HUES64 (cell line): Measurements from ENCODE around the gene RYR1.
"Not testable (repeated sequence)": the region's sequence is repeated elsewhere in the genome, so short reads cannot be mapped to it uniquely, and the experiment has no call there.

ENCODE experiments used
- H3K27ac ChIP-seq: 2 replicates; pipeline ENCODE4 v1.7.0; 2013; ENCODE audit warnings: low read depth, low read length, inconsistent platforms
- H3K27me3 ChIP-seq: 2 replicates; pipeline ENCODE4 v1.6.1; 2013; ENCODE audit warnings: mild to moderate bottlenecking, low read length; ENCODE audit not compliant: insufficient read depth
- H3K36me3 ChIP-seq: 2 replicates; pipeline ENCODE4 v1.6.1; 2013; ENCODE audit warnings: mild to moderate bottlenecking, low read length; ENCODE audit not compliant: insufficient read depth
- H3K4me1 ChIP-seq: 2 replicates; pipeline ENCODE4 v1.6.1; 2013; ENCODE audit warnings: mild to moderate bottlenecking, low read length, moderate library complexity; ENCODE audit not compliant: insufficient read depth
- H3K4me3 ChIP-seq: 2 replicates; pipeline ENCODE4 v1.5.1; 2013; ENCODE audit warnings: mild to moderate bottlenecking, low read length, moderate library complexity
- H3K9ac ChIP-seq: 2 replicates; pipeline ENCODE4 v1.6.1; 2013; ENCODE audit warnings: mild to moderate bottlenecking, low read depth, low read length
- H3K9me3 ChIP-seq: 2 replicates; pipeline ENCODE4 v1.6.1; 2013; ENCODE audit warnings: low read depth, low read length; ENCODE audit not compliant: insufficient read depth
- WGBS: fragments of 150-250, 120-280 bp; methylation state at CpG from one replicate; pipeline ENCODE4 v1.1.7; 2013; ENCODE audit warnings: missing lambda C conversion rate; 5-methylcytosine and 5-hydroxymethylcytosine counted together

RYR1 gene

GRCh38 chr19:38517980-38518379 lies 84.5 kb downstream of the RYR1 start:
- not testable (repeated sequence) for H3K4me3 ChIP-seq, H3K27ac ChIP-seq, H3K27me3 ChIP-seq, H3K4me1 ChIP-seq, H3K36me3 ChIP-seq, H3K9ac ChIP-seq, H3K9me3 ChIP-seq
- 93% methylated on average over 1 of the region's 1 CpG for WGBS

GRCh38 chr19:38519168-38519567 lies 85.7 kb downstream of the RYR1 start:
- H3K4me1 ChIP-seq: no peaks in the 10 kb centered on the region
- no peak overlapping the region for H3K9ac ChIP-seq
- no peak overlapping the region for H3K27ac ChIP-seq
- no peaks in the 10 kb centered on the region for H3K9me3 ChIP-seq
- H3K4me3 ChIP-seq: no peak overlapping the region
- no peaks in the 10 kb centered on the region for H3K27me3 ChIP-seq
- 92% methylated on average over 26 of the region's 26 CpGs for WGBS
- H3K36me3 ChIP-seq: peaks cover 9% of the 10 kb centered on the region; the same call in 1 of the 2 replicates

GRCh38 chr19:38519988-38520387 lies 86.5 kb downstream of the RYR1 start:
- H3K9ac ChIP-seq: no peak overlapping the region
- 95% methylated on average over 6 of the region's 6 CpGs for whole genome bisulfite sequencing
- no peaks in the 10 kb centered on the region for H3K27me3 ChIP-seq
- H3K27ac ChIP-seq: no peak overlapping the region
- no peak overlapping the region for H3K4me3 ChIP-seq
- H3K36me3 ChIP-seq: peaks cover 9% of the 10 kb centered on the region; the same call in 1 of the 2 replicates
- H3K4me1 ChIP-seq: no peaks in the 10 kb centered on the region
- no peaks in the 10 kb centered on the region for H3K9me3 ChIP-seq

- Histone ChIP-seq H3K4me1 (no peaks in the 10 kb centered on the region), H3K27ac (no peak overlapping the region), H3K4me3 (no peak overlapping the region), H3K9me3 (no peaks in the 10 kb centered on the region), H3K36me3 (0 out of 2 replicates have a peak, but pooled peaks cover 3% of the 10 kb centered on the region), H3K27me3 (no peaks in the 10 kb centered on the region), H3K9ac (no peak overlapping the region)
- WGBS: 95% methylated on average over 15 of the region's 15 CpGs
Observed at GRCh38 chr19:38522915-38523314, 89.4 kb downstream of the RYR1 start.

- WGBS: 92% methylated on average over 3 of the region's 3 CpGs
Observed at GRCh38 chr19:38523319-38523718, 89.8 kb downstream of the RYR1 start.

GRCh38 chr19:38524369-38524768 lies 90.9 kb downstream of the RYR1 start:
- no peaks in the 10 kb centered on the region for H3K27me3 ChIP-seq
- 92% methylated on average over 9 of the region's 9 CpGs for WGBS
- no peaks in the 10 kb centered on the region for H3K9me3 ChIP-seq
- no peaks in the 10 kb centered on the region for H3K4me1 ChIP-seq
- H3K36me3 ChIP-seq: 0 out of 2 replicates have a peak, but pooled peaks cover 3% of the 10 kb centered on the region
- no peak overlapping the region for H3K27ac ChIP-seq
- H3K4me3 ChIP-seq: no peak overlapping the region
- H3K9ac ChIP-seq: no peak overlapping the region

More at GRCh38 chr19:38523319-38523718, 89.8 kb downstream of the RYR1 start:
- Histone ChIP-seq H3K4me3 (no peak overlapping the region), H3K27ac (no peak overlapping the region), H3K9me3 (no peaks in the 10 kb centered on the region), H3K9ac (no peak overlapping the region), H3K27me3 (no peaks in the 10 kb centered on the region), H3K36me3 (0 out of 2 replicates have a peak, but pooled peaks cover 3% of the 10 kb centered on the region), H3K4me1 (no peaks in the 10 kb centered on the region)

- Histone ChIP-seq H3K27me3 (no peaks in the 10 kb centered on the region), H3K27ac (no peak overlapping the region), H3K9me3 (no peaks in the 10 kb centered on the region), H3K4me1 (no peaks in the 10 kb centered on the region), H3K9ac (no peak overlapping the region), H3K36me3 (0 out of 2 replicates have a peak, but pooled peaks cover 3% of the 10 kb centered on the region), H3K4me3 (no peak overlapping the region)
- 97% methylated on average over 22 of the region's 22 CpGs for WGBS
Observed at GRCh38 chr19:38524994-38525634, 91.6 kb downstream of the RYR1 start.

GRCh38 chr19:38526430-38526829 lies 92.9 kb downstream of the RYR1 start:
- H3K27ac ChIP-seq: no peak overlapping the region
- H3K36me3 ChIP-seq: peaks cover 7% of the 10 kb centered on the region; the same call in 1 of the 2 replicates
- no peaks in the 10 kb centered on the region for H3K9me3 ChIP-seq
- no peak overlapping the region for H3K4me3 ChIP-seq
- H3K27me3 ChIP-seq: no peaks in the 10 kb centered on the region
- H3K4me1 ChIP-seq: no peaks in the 10 kb centered on the region
- no peak overlapping the region for H3K9ac ChIP-seq
- WGBS: 91% methylated on average over 7 of the region's 7 CpGs

GRCh38 chr19:38527466-38528136 lies 94.1 kb downstream of the RYR1 start:
- 92% methylated on average over 32 of the region's 32 CpGs for WGBS
- H3K4me1 ChIP-seq: no peaks in the 10 kb centered on the region
- peaks cover 7% of the 10 kb centered on the region; the same call in 1 of the 2 replicates for H3K36me3 ChIP-seq
- no peak overlapping the region for H3K27ac ChIP-seq
- no peak overlapping the region for H3K9ac ChIP-seq
- no peaks in the 10 kb centered on the region for H3K9me3 ChIP-seq
- H3K4me3 ChIP-seq: no peak overlapping the region
- H3K27me3 ChIP-seq: no peaks in the 10 kb centered on the region

- Histone ChIP-seq H3K27ac (no peak overlapping the region), H3K9me3 (no peaks in the 10 kb centered on the region), H3K4me1 (no peaks in the 10 kb centered on the region), H3K4me3 (no peak overlapping the region), H3K27me3 (no peaks in the 10 kb centered on the region), H3K9ac (no peak overlapping the region), H3K36me3 (peaks cover 4% of the 10 kb centered on the region; the same call in 1 of the 2 replicates)
- WGBS: 95% methylated on average over 24 of the region's 24 CpGs
Observed at GRCh38 chr19:38528213-38528755, 94.8 kb downstream of the RYR1 start.

GRCh38 chr19:38528931-38529330 lies 95.4 kb downstream of the RYR1 start:
- H3K9ac ChIP-seq: no peak overlapping the region
- 94% methylated on average over 6 of the region's 6 CpGs for WGBS
- H3K4me3 ChIP-seq: no peak overlapping the region
- H3K4me1 ChIP-seq: no peaks in the 10 kb centered on the region
- H3K36me3 ChIP-seq: peaks cover 4% of the 10 kb centered on the region; the same call in 1 of the 2 replicates
- H3K27ac ChIP-seq: no peak overlapping the region
- no peaks in the 10 kb centered on the region for H3K27me3 ChIP-seq
- H3K9me3 ChIP-seq: no peaks in the 10 kb centered on the region
